GM20000 (cell line): Measurements from ENCODE around the gene LDHA.

Source experiments
- DNase-seq: peaks from one replicate; pipeline ENCODE4 v3.0.0; 2012; ENCODE audit warnings: low spot score
- CTCF ChIP-seq: IDR thresholded peaks from 2 replicates; pipeline ENCODE4 v1.5.1; 2012; ENCODE audit warnings: mild to moderate bottlenecking, control low read depth; ENCODE audit errors: extremely low read depth, missing control alignments

Gene LDHA

GRCh38 chr11:18366286-18366685 is 28.1 kb upstream of the LDHA start:
- no peak for DNase-seq
- no peak for TF ChIP-seq CTCF

GRCh38 chr11:18367431-18367830 is 26.9 kb upstream of the LDHA start:
- DNase-seq: no peak
- no peak for TF ChIP-seq CTCF

- DNase-seq: no peak
- no peak for TF ChIP-seq CTCF
Observed at GRCh38 chr11:18368221-18368620, 26.1 kb upstream of the LDHA start.

- no peak for DNase-seq
- TF ChIP-seq CTCF: no peak
Observed at GRCh38 chr11:18369398-18369797, 25.0 kb upstream of the LDHA start.

- no peak for TF ChIP-seq CTCF
- DNase-seq: no peak
Observed at GRCh38 chr11:18371279-18371678, 23.1 kb upstream of the LDHA start.

- DNase-seq: no peak
- no peak for TF ChIP-seq CTCF
Observed at GRCh38 chr11:18372201-18372600, 22.2 kb upstream of the LDHA start.

- DNase-seq: no peak
Observed at GRCh38 chr11:18374956-18375355, 19.4 kb upstream of the LDHA start.

More at GRCh38 chr11:18374956-18375355, 19.4 kb upstream of the LDHA start:
- TF ChIP-seq CTCF: no peak
